Gastrocnemius medialis (tissue), 4 donors: ENCODE measurements around the gene PDXDC1.
"Not testable (repeated sequence)": the region's sequence is repeated elsewhere in the genome, so short reads cannot be mapped to it uniquely, and the experiment has no call there.

ENCODE experiments used
- CTCF ChIP-seq, 5 experiments: fragments of 450-650 bp in 3 of 5; fragments of 200-600 bp in 2 of 5; sonication (generic) in 2 of 5; IDR thresholded peaks in 4 of 5; conservative IDR thresholded peaks in 1 of 5; 1 replicate in 4 of 5; 2 replicates in 1 of 5; pipeline ENCODE4 v1.5.1; 2016 to 2019; ENCODE audit warnings: antibody characterized with exemption in 5 of 5, mild to moderate bottlenecking in 3 of 5, moderate library complexity in 3 of 5
- POLR2A ChIP-seq, 2 donors: fragments of 450-650 bp; IDR thresholded peaks; one replicate each; pipeline ENCODE4 v1.6.1; 2017; ENCODE audit warnings: antibody characterized with exemption in 2 of 2, mild to moderate bottlenecking in 2 of 2, moderate library complexity in 2 of 2

GRCh38 chr16:15008647-15009046 lies 33.8 kb downstream of the PDXDC1 start:
- not testable (repeated sequence) for TF ChIP-seq CTCF (IDR thresholded peaks at IDR 0.05 in 4 of 5, conservative IDR thresholded peaks at IDR 0.05 in 1 of 5); POLR2A (IDR thresholded peaks at IDR 0.05)
